H1 (cell line): ENCODE measurements around the gene TMEM116. TPM values are rescaled to one million over a fixed set of nuclear protein-coding genes. Genes with fewer than 3 reads are reported as not detected.

Experiments used
- CTCF ChIA-PET: fragments of 300-600 bp; sonication (Branson Sonifier 250); formaldehyde crosslinking; loops from one replicate; lab custom pipeline; 2021; ENCODE audit not compliant: partially characterized antibody; lab: Charles Lee
- POLR2A ChIA-PET: fragments of 300-600 bp; sonication (Branson Sonifier 250); formaldehyde crosslinking; loops from one replicate; lab custom pipeline; 2021; ENCODE audit warnings: inconsistent platforms; ENCODE audit not compliant: partially characterized antibody; lab: Charles Lee
- DNase-seq, 2 experiments: peaks; one replicate each; pipeline versions ENCODE4 v3.0.0 to v3.0.0-alpha.2; 2010 to 2022; ENCODE audit warnings: low spot score in 2 of 2, low read depth in 1 of 2, mixed read lengths in 1 of 2
- FAIRE-seq: peaks from 2 replicates; lab custom pipeline; 2011; peaks lifted over from hg19 to GRCh38; lab: Jason Lieb, UNC
- H2AFZ ChIP-seq: 2 replicates; pipeline ENCODE4 v1.8.1; 2012; ENCODE audit warnings: low read length, inconsistent platforms
- H2AK5ac ChIP-seq: 2 replicates; pipeline ENCODE4 v1.6.1; 2013; ENCODE audit warnings: low read depth, low read length
- H2BK120ac ChIP-seq: replicated peaks from 2 replicates; pipeline ENCODE3; 2013; ENCODE audit warnings: low read depth, low read length, inconsistent platforms
- H2BK12ac ChIP-seq: 2 replicates; pipeline ENCODE4 v1.6.1; 2013; ENCODE audit warnings: low read depth, low read length
- H2BK15ac ChIP-seq: 2 replicates; pipeline ENCODE4 v1.6.1; 2013; ENCODE audit warnings: low read length
- H2BK20ac ChIP-seq: 2 replicates; pipeline ENCODE4 v1.6.1; 2013; ENCODE audit warnings: low read length
- H2BK5ac ChIP-seq: 2 replicates; pipeline ENCODE4 v1.6.1; 2013; ENCODE audit warnings: low read depth, low read length
- H3K14ac ChIP-seq: 2 replicates; pipeline ENCODE4 v1.6.1; 2013; ENCODE audit warnings: inconsistent platforms; ENCODE audit not compliant: insufficient read length
- H3K18ac ChIP-seq: 2 replicates; pipeline ENCODE4 v1.6.1; 2013; ENCODE audit warnings: low read length; ENCODE audit errors: extremely low read depth
- H3K23ac ChIP-seq: 2 replicates; pipeline ENCODE4 v1.6.1; 2013; ENCODE audit warnings: inconsistent platforms; ENCODE audit not compliant: insufficient read length
- H3K23me2 ChIP-seq: 2 replicates; pipeline ENCODE4 v1.6.1; 2013; ENCODE audit warnings: low read depth, low read length
- H3K27ac ChIP-seq: 2 replicates; pipeline ENCODE4 v1.6.1; 2011; ENCODE audit warnings: low read depth, low read length, inconsistent platforms
- H3K27me3 ChIP-seq, 4 experiments: replicated peaks in 1 of 4; 1 replicate in 1 of 4; 2 replicates in 3 of 4; pipeline versions ENCODE4 v1.6.1 to v1.8.1; 2011 to 2013; ENCODE audit warnings: low read length in 3 of 4, mild to moderate bottlenecking in 3 of 4, inconsistent platforms in 2 of 4, mixed read lengths in 2 of 4, moderate library complexity in 1 of 4; ENCODE audit not compliant: control insufficient read depth in 3 of 4, insufficient read depth in 3 of 4; ENCODE audit errors: extremely low read depth in 1 of 4
- H3K36me3 ChIP-seq, 4 experiments: 2 replicates each; pipeline versions ENCODE4 v1.6.1 to v1.8.1; 2011 to 2013; ENCODE audit warnings: mild to moderate bottlenecking in 4 of 4, low read length in 3 of 4, moderate library complexity in 2 of 4, control low read depth in 1 of 4, inconsistent platforms in 1 of 4; ENCODE audit not compliant: insufficient read depth in 4 of 4, control insufficient read depth in 2 of 4
- H3K4ac ChIP-seq: replicated peaks from 2 replicates; pipeline ENCODE3; 2013; ENCODE audit warnings: low read length, low read depth, mixed read lengths, inconsistent platforms; ENCODE audit not compliant: insufficient read length
- H3K4me1 ChIP-seq, 4 experiments: replicated peaks in 1 of 4; 1 replicate in 1 of 4; 2 replicates in 3 of 4; pipeline versions ENCODE4 v1.6.1 to v1.8.1; 2011 to 2013; ENCODE audit warnings: low read length in 3 of 4, inconsistent platforms in 2 of 4, mixed read lengths in 1 of 4; ENCODE audit not compliant: insufficient read depth in 4 of 4, control insufficient read depth in 3 of 4
- H3K4me2 ChIP-seq, 2 experiments: 2 replicates each; pipeline versions ENCODE4 v1.6.1 to v1.8.1; 2011 to 2013; ENCODE audit warnings: low read depth in 2 of 2, low read length in 2 of 2, control low read depth in 1 of 2, inconsistent platforms in 1 of 2, mild to moderate bottlenecking in 1 of 2; ENCODE audit not compliant: insufficient read depth in 1 of 2
- H3K4me3 ChIP-seq, 4 experiments: fragments of 200-600, 300-600 bp in 1 of 4; sonication (generic), shearing (Covaris generic), sonication (Bioruptor Twin) in 1 of 4; 2 replicates each; pipeline versions ENCODE4 v1.5.1 to v1.8.1; 2011 to 2016; ENCODE audit warnings: low read length in 4 of 4, low read depth in 3 of 4, control low read depth in 2 of 4, inconsistent platforms in 2 of 4, mild to moderate bottlenecking in 2 of 4, mixed read lengths in 1 of 4, moderate library complexity in 1 of 4; ENCODE audit not compliant: insufficient read depth in 2 of 4; ENCODE audit errors: extremely low read depth in 1 of 4
- H3K56ac ChIP-seq: replicated peaks from 2 replicates; pipeline ENCODE3; 2013; ENCODE audit warnings: low read depth, mild to moderate bottlenecking, mixed read lengths, low read length, inconsistent platforms; ENCODE audit not compliant: insufficient read length
- H3K79me1 ChIP-seq: 2 replicates; pipeline ENCODE4 v1.6.1; 2013; ENCODE audit warnings: low read depth, low read length, control low read depth
- H3K79me2 ChIP-seq, 2 experiments: 2 replicates each; pipeline versions ENCODE4 v1.6.1 to v1.8.1; 2012 to 2013; ENCODE audit warnings: low read length in 2 of 2, mild to moderate bottlenecking in 2 of 2, inconsistent platforms in 1 of 2; ENCODE audit not compliant: insufficient read depth in 2 of 2, control insufficient read depth in 1 of 2
- H3K9ac ChIP-seq, 4 experiments: replicated peaks in 1 of 4; 1 replicate in 1 of 4; 2 replicates in 3 of 4; pipeline versions ENCODE4 v1.6.1 to v1.8.1; 2011 to 2013; ENCODE audit warnings: low read depth in 3 of 4, low read length in 3 of 4, control low read depth in 2 of 4, mild to moderate bottlenecking in 2 of 4, moderate library complexity in 2 of 4, inconsistent platforms in 1 of 4; ENCODE audit errors: extremely low read depth in 1 of 4
- H3K9me3 ChIP-seq, 2 experiments: 2 replicates each; pipeline versions ENCODE4 v1.6.1 to v1.8.1; 2012 to 2013; ENCODE audit warnings: mild to moderate bottlenecking in 2 of 2, moderate library complexity in 2 of 2, control low read depth in 1 of 2, inconsistent platforms in 1 of 2, low read depth in 1 of 2, low read length in 1 of 2, mixed read lengths in 1 of 2; ENCODE audit not compliant: insufficient read depth in 2 of 2
- H4K20me1 ChIP-seq, 2 experiments: replicated peaks in 1 of 2; 2 replicates each; pipeline versions ENCODE3 to v1.8.1; 2011 to 2013; ENCODE audit warnings: inconsistent platforms in 2 of 2, low read length in 2 of 2, mild to moderate bottlenecking in 1 of 2; ENCODE audit not compliant: insufficient read depth in 2 of 2, control insufficient read depth in 1 of 2
- H4K5ac ChIP-seq: 2 replicates; pipeline ENCODE4 v1.6.1; 2013; ENCODE audit warnings: low read length, low read depth, mixed read lengths, inconsistent platforms; ENCODE audit not compliant: insufficient read length
- H4K8ac ChIP-seq: 2 replicates; pipeline ENCODE4 v1.8.0; 2013; ENCODE audit warnings: mild to moderate bottlenecking, moderate library complexity, low read length, inconsistent platforms; ENCODE audit not compliant: insufficient read depth; ENCODE audit errors: extremely low read depth
- H4K91ac ChIP-seq: replicated peaks from 2 replicates; pipeline ENCODE3; 2013; ENCODE audit warnings: low read length, mixed read lengths, inconsistent platforms; ENCODE audit not compliant: insufficient read length
- BACH1 ChIP-seq: IDR thresholded peaks from 2 replicates; pipeline ENCODE4 v1.6.1; 2012; ENCODE audit warnings: low read length, improper control_type of control experiment
- EZH2 ChIP-seq: fragments of 200-600 bp; sonication (generic); IDR thresholded peaks from 2 replicates; pipeline ENCODE4 v1.7.1; 2012; ENCODE audit warnings: low read depth, mild to moderate bottlenecking, moderate library complexity, low read length, inconsistent platforms; ENCODE audit not compliant: severe bottlenecking
- POLR2AphosphoS5 ChIP-seq: IDR thresholded peaks from 2 replicates; pipeline ENCODE4 v1.6.1; 2011; ENCODE audit warnings: low read depth, low read length
- RFX5 ChIP-seq: IDR thresholded peaks from 2 replicates; pipeline ENCODE4 v1.6.1; 2011; ENCODE audit warnings: low read depth, low read length, improper control_type of control experiment, borderline replicate concordance
- RNF2 ChIP-seq: fragments of 200-900, 300-1000 bp; sonication (generic); IDR thresholded peaks from 2 replicates; pipeline ENCODE4 v1.7.1; 2016; ENCODE audit warnings: borderline replicate concordance, low read depth, mild to moderate bottlenecking, antibody characterized with exemption, low read length; ENCODE audit not compliant: poor library complexity, severe bottlenecking; ENCODE audit errors: missing control alignments
- RXRA ChIP-seq: IDR thresholded peaks from 2 replicates; pipeline ENCODE4 v1.6.1; 2011; ENCODE audit warnings: low read depth, mild to moderate bottlenecking, low read length, moderate library complexity; ENCODE audit not compliant: insufficient read depth
- SIRT6 ChIP-seq: IDR thresholded peaks from one replicate; pipeline ENCODE4 v1.7.1; 2012; ENCODE audit warnings: low read length, inconsistent platforms
- SP2 ChIP-seq: IDR thresholded peaks from 2 replicates; pipeline ENCODE4 v1.6.1; 2012; ENCODE audit warnings: mild to moderate bottlenecking, low read length, inconsistent platforms
- SP4 ChIP-seq: IDR thresholded peaks from 2 replicates; pipeline ENCODE4 v1.6.1; 2012; ENCODE audit warnings: low read length, inconsistent platforms
- TBP ChIP-seq: IDR thresholded peaks from 2 replicates; pipeline ENCODE4 v1.6.1; 2011; ENCODE audit warnings: low read depth, low read length, improper control_type of control experiment
- ZNF274 ChIP-seq: IDR thresholded peaks from 2 replicates; pipeline ENCODE4 v1.7.0; 2012; ENCODE audit warnings: low read length, borderline replicate concordance; ENCODE audit errors: extremely low read depth
- WGBS, 2 experiments: shearing (Covaris generic) in 1 of 2; methylation state at CpG; one replicate each; pipeline versions ENCODE4 v1.1.6 to v1.1.7; 2013 to 2015; ENCODE audit warnings: low lambda C conversion rate in 2 of 2, mixed read lengths in 2 of 2, inconsistent platforms in 1 of 2, low coverage in 1 of 2, missing lambda C conversion rate in 1 of 2; ENCODE audit not compliant: insufficient replicate concordance in 2 of 2, insufficient coverage in 1 of 2, insufficient read length in 1 of 2; ENCODE audit errors: extremely low coverage in 1 of 2, missing lambda C conversion rate in 1 of 2; 5-methylcytosine and 5-hydroxymethylcytosine counted together
- polyA plus RNA-seq, 7 experiments: library from polyadenylated mRNA; depleted of rRNA in 3 of 7; stranded (reverse) in 5 of 7; unstranded in 2 of 7; fragments of >200 nt in 5 of 7; fragments of 200-250 nt in 2 of 7; gene quantifications; 1 replicate in 5 of 7; 2 replicates in 1 of 7; 4 replicates in 1 of 7; pipeline versions ENCODE4 v1.2.1 to v1.2.3, GENCODE V29; 2011 to 2013; ENCODE audit warnings: missing spikeins in 2 of 7, mixed read lengths in 2 of 7
- total RNA-seq: library from RNA; stranded (reverse); fragmentation: NEBNext Ultra II Directional; extraction: Animal tissue kit (Norgen Biotek cat#: 25700); gene quantifications from 2 replicates; pipeline ENCODE4 v1.2.1, GENCODE V29; 2021
- TF ChIP-seq, protein P1 (sequence below): IDR thresholded peaks from 2 replicates; pipeline ENCODE4 v1.6.1; 2011; ENCODE audit warnings: low read length, improper control_type of control experiment

The TMEM116 gene
- total and polyA plus RNA-seq, 2 of the 8 experiments (the other 6 are each of a cell fraction or from before 2014, with no cell fraction given) = 8.1 to 25.2 TPM

GRCh38 chr12:111975161-111975931 is 37.6 kb downstream of the TMEM116 start:
- POLR2A ChIA-PET = no interaction called here
- H2BK120ac ChIP-seq = no peak overlapping the region
- no peak overlapping the region for H4K5ac ChIP-seq
- H3K27ac ChIP-seq = no peak overlapping the region
- H4K20me1 ChIP-seq = no peaks in the 10 kb centered on the region
- H2AFZ ChIP-seq = no peak overlapping the region
- H3K4me2 ChIP-seq = no peak overlapping the region
- H3K79me2 ChIP-seq = no peaks in the 10 kb centered on the region
- H3K14ac ChIP-seq = no peak overlapping the region
- no peak overlapping the region for H3K4ac ChIP-seq
- no peak for DNase-seq
- 76% methylated on average over 5 of the region's 5 CpGs; no CpG with 5 or more reads in 1 of the 2 experiments for WGBS, 2 experiments
- H2BK5ac ChIP-seq = no peak overlapping the region
- H3K9ac ChIP-seq = no peak overlapping the region
- no peaks in the 10 kb centered on the region for H3K79me1 ChIP-seq
- H3K23ac ChIP-seq = no peak overlapping the region
- no peaks in the 10 kb centered on the region for H3K23me2 ChIP-seq
- H4K91ac ChIP-seq = no peak overlapping the region
- H3K56ac ChIP-seq = no peak overlapping the region
- no peaks in the 10 kb centered on the region for H3K27me3 ChIP-seq
- FAIRE-seq = no peak
- H3K36me3 ChIP-seq = no peaks in the 10 kb centered on the region
- peaks cover 0 to 5% of the 10 kb centered on the region in 2 experiments; a peak in 1 of 4 replicates for H3K9me3 ChIP-seq
- no peak overlapping the region for H2AK5ac ChIP-seq
- no peak overlapping the region for H2BK12ac ChIP-seq
- no peak overlapping the region for H3K4me3 ChIP-seq
- no peaks in the 10 kb centered on the region for H3K4me1 ChIP-seq
- no peak overlapping the region for H3K18ac ChIP-seq
- no peak overlapping the region for H4K8ac ChIP-seq
- no peak overlapping the region for H2BK15ac ChIP-seq
- no peak overlapping the region for H2BK20ac ChIP-seq
- CTCF ChIA-PET = interaction anchor here (0.7 kb wide), 1 partner anchor 31 kb away, joined by 3 read pairs; no protein-coding TSS in a partner anchor
- TF ChIP-seq SP2 = no peak
- TF ChIP-seq RFX5 = no peak
- no peak for TF ChIP-seq SIRT6
- TF ChIP-seq ZNF274 = no peak
- no peak for TF ChIP-seq RXRA
- TF ChIP-seq POLR2AphosphoS5 = no peak
- TF ChIP-seq RNF2 = no peak
- no peak for TF ChIP-seq SP4
- no peak for TF ChIP-seq BACH1
- TF ChIP-seq, protein P1, sequence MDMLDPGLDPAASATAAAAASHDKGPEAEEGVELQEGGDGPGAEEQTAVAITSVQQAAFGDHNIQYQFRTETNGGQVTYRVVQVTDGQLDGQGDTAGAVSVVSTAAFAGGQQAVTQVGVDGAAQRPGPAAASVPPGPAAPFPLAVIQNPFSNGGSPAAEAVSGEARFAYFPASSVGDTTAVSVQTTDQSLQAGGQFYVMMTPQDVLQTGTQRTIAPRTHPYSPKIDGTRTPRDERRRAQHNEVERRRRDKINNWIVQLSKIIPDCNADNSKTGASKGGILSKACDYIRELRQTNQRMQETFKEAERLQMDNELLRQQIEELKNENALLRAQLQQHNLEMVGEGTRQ = no peak
- no peak for TF ChIP-seq EZH2
- TF ChIP-seq TBP = no peak
